K562 (cell line): ENCODE results near the gene ASPG.

ENCODE experiments used
- CHCHD3 ChIP-seq: fragments of 250-450 bp; sonication (Bioruptor Pico); IDR thresholded peaks from 2 replicates; pipeline ENCODE4 v2.1.2; 2022; ENCODE audit warnings: mild to moderate bottlenecking
- CHD1 ChIP-seq: fragments of 200-600 bp; sonication (generic); IDR thresholded peaks from one replicate; pipeline ENCODE4 v1.6.1; 2012; ENCODE audit warnings: mild to moderate bottlenecking, moderate library complexity, low read length, inconsistent platforms
- CXXC5 ChIP-seq: fragments of 250-450 bp; sonication (Bioruptor Pico); IDR thresholded peaks from 2 replicates; pipeline ENCODE4 v1.8.0; 2022; ENCODE audit warnings: inconsistent platforms, mild to moderate bottlenecking, moderate library complexity
- EZH2 ChIP-seq: IDR thresholded peaks from 2 replicates; pipeline ENCODE4 v1.6.1; 2012; ENCODE audit warnings: low read depth, mild to moderate bottlenecking, inconsistent platforms, low read length, borderline replicate concordance
- HLTF ChIP-seq: fragments of 450-650 bp; IDR thresholded peaks from 2 replicates; pipeline ENCODE4 v1.6.1; 2016
- HNRNPL ChIP-seq: fragments of 200-400 bp; formaldehyde crosslinking; IDR thresholded peaks from 2 replicates; pipeline ENCODE4 v1.6.1; 2017; ENCODE audit warnings: low read depth, mild to moderate bottlenecking, low read length
- MEF2A ChIP-seq: IDR thresholded peaks from 2 replicates; pipeline ENCODE4 v1.6.1; 2011; ENCODE audit warnings: low read depth, mild to moderate bottlenecking, low read length, moderate library complexity; ENCODE audit not compliant: control insufficient read depth
- RAD21 ChIP-seq, 2 experiments: fragments of 250-450 bp in 1 of 2; fragments of 450-650 bp in 1 of 2; sonication (Bioruptor Pico) in 1 of 2; formaldehyde crosslinking in 1 of 2; IDR thresholded peaks in 1 of 2; conservative IDR thresholded peaks in 1 of 2; 2 replicates each; pipeline versions ENCODE4 v1.4.0 to v1.8.0; 2020 to 2022; ENCODE audit warnings: mild to moderate bottlenecking in 2 of 2, moderate library complexity in 1 of 2
- ZNF224 ChIP-seq: sonication (generic); formaldehyde crosslinking; IDR thresholded peaks from 2 replicates; pipeline ENCODE4 v1.8.0; 2022; ENCODE audit warnings: mild to moderate bottlenecking, missing genetic modification reagents
- ZNF24 ChIP-seq: fragments of 450-650 bp; IDR thresholded peaks from 2 replicates; pipeline ENCODE4 v1.6.1; 2016
- ZNF830 ChIP-seq: fragments of 250-450 bp; sonication (Bioruptor Pico); IDR thresholded peaks from 2 replicates; pipeline ENCODE4 v1.5.0; 2021; ENCODE audit warnings: mild to moderate bottlenecking
- TF ChIP-seq, protein P1 (sequence below): sonication (generic); formaldehyde crosslinking; IDR thresholded peaks from 2 replicates; pipeline ENCODE4 v1.9.0; 2022; ENCODE audit warnings: mild to moderate bottlenecking, missing genetic modification reagents

DNA sequence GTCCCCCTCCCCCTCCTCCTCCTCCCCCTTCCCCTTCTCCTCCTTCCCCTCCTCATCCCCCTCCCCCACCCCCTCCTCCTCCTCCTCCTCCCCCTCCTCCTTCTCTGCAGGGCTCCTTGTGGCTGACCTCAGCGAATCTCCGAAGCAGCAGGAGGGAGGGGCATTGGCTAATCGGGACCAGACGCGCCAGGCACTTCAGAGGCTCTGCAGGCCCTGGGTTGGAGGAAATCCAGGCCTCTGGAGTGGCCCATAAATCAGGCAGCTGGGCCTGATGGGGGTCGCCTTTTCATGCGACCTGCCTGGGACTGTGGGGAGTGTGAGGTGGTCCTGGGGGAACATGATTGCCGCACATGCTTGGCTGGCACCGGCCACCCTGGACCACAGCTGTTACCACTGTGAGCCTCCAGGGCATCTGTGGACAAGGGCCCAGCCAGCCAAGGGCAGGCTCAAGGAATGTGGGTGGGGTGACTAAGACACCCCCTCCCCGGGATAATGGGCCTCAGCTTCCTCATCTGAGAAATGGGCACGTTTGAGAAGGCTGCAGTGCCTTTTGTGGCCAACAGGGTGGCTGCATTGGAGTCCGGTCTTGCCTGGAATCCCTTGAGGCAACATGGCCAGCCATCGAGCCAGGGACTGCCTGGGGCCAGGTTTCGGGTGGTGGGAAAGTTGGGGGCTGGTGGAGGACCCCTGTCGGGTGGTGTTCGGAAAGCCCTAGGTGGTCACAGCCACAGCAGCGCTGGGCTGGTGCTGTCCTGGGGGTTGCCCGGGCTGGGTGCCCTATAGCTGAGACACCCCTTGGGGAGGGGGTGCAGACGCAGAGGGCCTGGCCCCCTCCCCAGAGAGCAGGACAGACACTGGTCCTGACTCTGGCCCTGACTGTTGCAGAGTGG is 64.9 kb downstream of the ASPG start:
- TF ChIP-seq ZNF24: no peak
- TF ChIP-seq, protein P1, sequence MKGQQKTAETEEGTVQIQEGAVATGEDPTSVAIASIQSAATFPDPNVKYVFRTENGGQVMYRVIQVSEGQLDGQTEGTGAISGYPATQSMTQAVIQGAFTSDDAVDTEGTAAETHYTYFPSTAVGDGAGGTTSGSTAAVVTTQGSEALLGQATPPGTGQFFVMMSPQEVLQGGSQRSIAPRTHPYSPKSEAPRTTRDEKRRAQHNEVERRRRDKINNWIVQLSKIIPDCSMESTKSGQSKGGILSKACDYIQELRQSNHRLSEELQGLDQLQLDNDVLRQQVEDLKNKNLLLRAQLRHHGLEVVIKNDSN (CRISPR knock-in tag): no peak
- no peak for TF ChIP-seq RAD21 (CRISPR knock-in tag; conservative IDR thresholded peaks at IDR 0.05 in 1 of 2, IDR thresholded peaks at IDR 0.05 in 1 of 2)
- TF ChIP-seq ZNF830 (CRISPR knock-in tag): no peak
- TF ChIP-seq HNRNPL: no peak
- no peak for TF ChIP-seq ZNF224 (CRISPR knock-in tag)
- no peak for TF ChIP-seq CHD1
- no peak for TF ChIP-seq EZH2
- no peak for TF ChIP-seq HLTF
- TF ChIP-seq CHCHD3: no peak
- no peak for TF ChIP-seq MEF2A
- no peak for TF ChIP-seq CXXC5 (CRISPR knock-in tag)
